Trophoblast cell (in vitro differentiated cells and primary cell): ENCODE results near the gene C10orf71.

ENCODE experiments used
- DNase-seq, 2 donors: peaks; one replicate each; pipeline ENCODE4 v3.0.0-alpha.2; 2016
- H2AFZ ChIP-seq: 2 replicates; pipeline ENCODE4 v1.6.1; 2013; ENCODE audit warnings: low read length, moderate library complexity, mild to moderate bottlenecking; ENCODE audit not compliant: insufficient read depth, poor library complexity
- H2AK5ac ChIP-seq: 2 replicates; pipeline ENCODE4 v1.6.1; 2013; ENCODE audit warnings: mild to moderate bottlenecking, low read length
- H2BK120ac ChIP-seq: 2 replicates; pipeline ENCODE4 v1.6.1; 2013; ENCODE audit warnings: low read length, mild to moderate bottlenecking, moderate library complexity; ENCODE audit not compliant: insufficient read depth, poor library complexity
- H2BK12ac ChIP-seq: 2 replicates; pipeline ENCODE4 v1.6.1; 2013; ENCODE audit warnings: mild to moderate bottlenecking, low read length, moderate library complexity
- H2BK5ac ChIP-seq: 2 replicates; pipeline ENCODE4 v1.6.1; 2013; ENCODE audit warnings: low read length, low read depth, moderate library complexity, mild to moderate bottlenecking; ENCODE audit not compliant: poor library complexity
- H3K14ac ChIP-seq: 2 replicates; pipeline ENCODE4 v1.6.1; 2013; ENCODE audit warnings: mild to moderate bottlenecking, low read length
- H3K18ac ChIP-seq: 2 replicates; pipeline ENCODE4 v1.6.1; 2013; ENCODE audit warnings: mild to moderate bottlenecking, low read length
- H3K23ac ChIP-seq: 2 replicates; pipeline ENCODE4 v1.6.1; 2013; ENCODE audit warnings: low read length
- H3K27ac ChIP-seq: 2 replicates; pipeline ENCODE4 v1.5.1; 2013; ENCODE audit warnings: low read depth, mild to moderate bottlenecking, inconsistent platforms, low read length, moderate library complexity
- H3K27me3 ChIP-seq: 2 replicates; pipeline ENCODE4 v1.6.1; 2013; ENCODE audit warnings: inconsistent platforms, mild to moderate bottlenecking, low read length, moderate library complexity; ENCODE audit not compliant: insufficient read depth
- H3K36me3 ChIP-seq, 2 experiments: 1 replicate in 1 of 2; 2 replicates in 1 of 2; pipeline ENCODE4 v1.6.1; 2013; ENCODE audit warnings: low read length in 2 of 2, mild to moderate bottlenecking in 2 of 2, moderate library complexity in 1 of 2; ENCODE audit not compliant: insufficient read depth in 2 of 2, control insufficient read depth in 1 of 2
- H3K4ac ChIP-seq: 2 replicates; pipeline ENCODE4 v1.6.1; 2013; ENCODE audit warnings: low read depth, mild to moderate bottlenecking, low read length, moderate library complexity
- H3K4me1 ChIP-seq, 2 experiments: 1 replicate in 1 of 2; 2 replicates in 1 of 2; pipeline ENCODE4 v1.6.1; 2013; ENCODE audit warnings: low read length in 2 of 2, mild to moderate bottlenecking in 2 of 2, moderate library complexity in 1 of 2; ENCODE audit not compliant: insufficient read depth in 2 of 2, control insufficient read depth in 1 of 2
- H3K4me2 ChIP-seq: 2 replicates; pipeline ENCODE4 v1.6.1; 2013; ENCODE audit warnings: inconsistent platforms, mild to moderate bottlenecking, low read length, moderate library complexity
- H3K4me3 ChIP-seq: 2 replicates; pipeline ENCODE4 v1.5.1; 2013; ENCODE audit warnings: mild to moderate bottlenecking, low read depth, low read length, inconsistent platforms
- H3K79me1 ChIP-seq: one replicate; pipeline ENCODE4 v1.6.1; 2013; ENCODE audit warnings: low read length
- H3K79me2 ChIP-seq: 2 replicates; pipeline ENCODE4 v1.6.1; 2013; ENCODE audit warnings: low read length, mild to moderate bottlenecking; ENCODE audit not compliant: control insufficient read depth, insufficient read depth, poor library complexity
- H3K9ac ChIP-seq: 2 replicates; pipeline ENCODE4 v1.6.1; 2013; ENCODE audit warnings: mild to moderate bottlenecking, low read length
- H3K9me3 ChIP-seq: 2 replicates; pipeline ENCODE4 v1.6.1; 2013; ENCODE audit warnings: low read depth, mild to moderate bottlenecking, control low read depth, inconsistent platforms, low read length; ENCODE audit not compliant: insufficient read depth
- H4K12ac ChIP-seq: 2 replicates; pipeline ENCODE4 v1.6.1; 2013; ENCODE audit warnings: low read depth, mild to moderate bottlenecking, low read length, moderate library complexity
- H4K8ac ChIP-seq: 2 replicates; pipeline ENCODE4 v1.6.1; 2013; ENCODE audit warnings: low read depth, mild to moderate bottlenecking, low read length, moderate library complexity
- H4K91ac ChIP-seq: one replicate; pipeline ENCODE4 v1.6.1; 2013; ENCODE audit warnings: low read depth, mild to moderate bottlenecking, low read length, moderate library complexity
- WGBS: extraction: QIAGEN DNeasy Blood & Tissue Kit; methylation state at CpG from one replicate; pipeline ENCODE4 v1.1.7; 2013; ENCODE audit warnings: missing lambda C conversion rate; ENCODE audit not compliant: insufficient read length, insufficient coverage; ENCODE audit errors: extremely low coverage; 5-methylcytosine and 5-hydroxymethylcytosine counted together

C10orf71 gene

GRCh38 chr10:49310460-49310859, 11.5 kb downstream of the C10orf71 start:
- H3K23ac ChIP-seq, result no peak overlapping the region
- no peak overlapping the region for H3K9ac ChIP-seq
- peaks cover 5% of the 10 kb centered on the region for H3K9me3 ChIP-seq
- no peak overlapping the region for H2BK5ac ChIP-seq
- no peaks in the 10 kb centered on the region for H3K79me1 ChIP-seq
- H3K27ac ChIP-seq, result no peak overlapping the region
- H3K14ac ChIP-seq, result no peak overlapping the region
- no peak overlapping the region for H2BK120ac ChIP-seq
- H3K36me3 ChIP-seq, result no peaks in the 10 kb centered on the region
- 100% methylated on average over 2 of the region's 5 CpGs for WGBS
- no peak overlapping the region for H2AFZ ChIP-seq
- no peak overlapping the region for H2AK5ac ChIP-seq
- no peak overlapping the region for H3K4me2 ChIP-seq
- H3K4ac ChIP-seq, result no peak overlapping the region
- no peak overlapping the region for H4K12ac ChIP-seq
- no peak overlapping the region for H4K91ac ChIP-seq
- H3K79me2 ChIP-seq, result no peaks in the 10 kb centered on the region
- H3K4me1 ChIP-seq, result peaks cover 0 to 4% of the 10 kb centered on the region in 2 experiments
- no peak overlapping the region for H2BK12ac ChIP-seq
- no peak overlapping the region for H3K4me3 ChIP-seq
- no peak overlapping the region for H3K18ac ChIP-seq
- no peak overlapping the region for H4K8ac ChIP-seq
- peaks cover 2% of the 10 kb centered on the region for H3K27me3 ChIP-seq
- peak; percentile 24 to 31 for DNase-seq

GRCh38 chr10:49310901-49311554, 12.1 kb downstream of the C10orf71 start:
- no peak overlapping the region for H3K4me3 ChIP-seq
- no peak overlapping the region for H4K91ac ChIP-seq
- H2AK5ac ChIP-seq, result no peak overlapping the region
- H3K27ac ChIP-seq, result no peak overlapping the region
- H4K8ac ChIP-seq, result no peak overlapping the region
- no CpG with 5 or more reads among the region's 7 CpGs for WGBS
- no peak overlapping the region for H3K14ac ChIP-seq
- no peak overlapping the region for H3K18ac ChIP-seq
- no peak overlapping the region for H4K12ac ChIP-seq
- no peak overlapping the region for H3K4ac ChIP-seq
- H2BK12ac ChIP-seq, result no peak overlapping the region
- no peaks in the 10 kb centered on the region for H3K79me2 ChIP-seq
- H2AFZ ChIP-seq, result no peak overlapping the region
- peaks cover 0 to 4% of the 10 kb centered on the region in 2 experiments for H3K4me1 ChIP-seq
- no peaks in the 10 kb centered on the region for H3K79me1 ChIP-seq
- DNase-seq, result no peak
- H2BK120ac ChIP-seq, result no peak overlapping the region
- no peak overlapping the region for H2BK5ac ChIP-seq
- peaks cover 2% of the 10 kb centered on the region for H3K27me3 ChIP-seq
- no peak overlapping the region for H3K23ac ChIP-seq
- H3K9ac ChIP-seq, result no peak overlapping the region
- peaks cover 5% of the 10 kb centered on the region for H3K9me3 ChIP-seq
- no peak overlapping the region for H3K4me2 ChIP-seq
- H3K36me3 ChIP-seq, result no peaks in the 10 kb centered on the region

- peaks cover 2% of the 10 kb centered on the region for H3K27me3 ChIP-seq
- no peak overlapping the region for H3K14ac ChIP-seq
- H2BK12ac ChIP-seq, result no peak overlapping the region
- no peak overlapping the region for H3K23ac ChIP-seq
- no peak overlapping the region for H2AK5ac ChIP-seq
- peaks cover 5% of the 10 kb centered on the region for H3K9me3 ChIP-seq
- H4K91ac ChIP-seq, result no peak overlapping the region
- H2BK120ac ChIP-seq, result no peak overlapping the region
- H3K79me1 ChIP-seq, result no peaks in the 10 kb centered on the region
- no peak overlapping the region for H3K18ac ChIP-seq
- H2AFZ ChIP-seq, result no peak overlapping the region
- no CpG with 5 or more reads among the region's 4 CpGs for WGBS
- H3K36me3 ChIP-seq, result no peaks in the 10 kb centered on the region
- no peak overlapping the region for H3K4ac ChIP-seq
- no peak overlapping the region for H3K4me3 ChIP-seq
- H3K79me2 ChIP-seq, result no peaks in the 10 kb centered on the region
- no peak overlapping the region for H3K4me2 ChIP-seq
- H2BK5ac ChIP-seq, result no peak overlapping the region
- H3K9ac ChIP-seq, result no peak overlapping the region
- DNase-seq, result no peak
- peaks cover 0 to 4% of the 10 kb centered on the region in 2 experiments for H3K4me1 ChIP-seq
- H3K27ac ChIP-seq, result no peak overlapping the region
- no peak overlapping the region for H4K12ac ChIP-seq
- H4K8ac ChIP-seq, result no peak overlapping the region
Measured at GRCh38 chr10:49311555-49312236, 12.7 kb downstream of the C10orf71 start.

- Histone ChIP-seq H4K91ac (no peak overlapping the region), H2AK5ac (no peak overlapping the region), H3K4me1 (peaks cover 0 to 4% of the 10 kb centered on the region in 2 experiments), H2BK12ac (no peak overlapping the region), H3K9me3 (peaks cover 5% of the 10 kb centered on the region), H3K27ac (no peak overlapping the region), H3K4ac (no peak overlapping the region), H3K79me1 (no peaks in the 10 kb centered on the region), H4K8ac (no peak overlapping the region), H4K12ac (no peak overlapping the region), H3K79me2 (no peaks in the 10 kb centered on the region), H2BK120ac (no peak overlapping the region), H3K4me3 (no peak overlapping the region), H2AFZ (no peak overlapping the region), H3K23ac (no peak overlapping the region), H3K36me3 (no peaks in the 10 kb centered on the region), H3K9ac (no peak overlapping the region), H3K14ac (no peak overlapping the region), H3K4me2 (no peak overlapping the region), H2BK5ac (no peak overlapping the region), H3K18ac (no peak overlapping the region), H3K27me3 (peaks cover 4% of the 10 kb centered on the region)
- DNase-seq, result no peak
- WGBS, result no CpG with 5 or more reads among the region's 7 CpGs
Measured at GRCh38 chr10:49312246-49312869, 13.4 kb downstream of the C10orf71 start.
